SH-SY5Y (cell line): ENCODE data around the gene TMEM236.

ENCODE experiments used
- GATA2 ChIP-seq: IDR thresholded peaks from 2 replicates; pipeline ENCODE4 v1.6.1; 2011; ENCODE audit warnings: mild to moderate bottlenecking, low read depth, low read length
- GATA3 ChIP-seq: IDR thresholded peaks from 2 replicates; pipeline ENCODE4 v1.6.1; 2011; ENCODE audit warnings: low read depth, mild to moderate bottlenecking, low read length, moderate library complexity

DNA sequence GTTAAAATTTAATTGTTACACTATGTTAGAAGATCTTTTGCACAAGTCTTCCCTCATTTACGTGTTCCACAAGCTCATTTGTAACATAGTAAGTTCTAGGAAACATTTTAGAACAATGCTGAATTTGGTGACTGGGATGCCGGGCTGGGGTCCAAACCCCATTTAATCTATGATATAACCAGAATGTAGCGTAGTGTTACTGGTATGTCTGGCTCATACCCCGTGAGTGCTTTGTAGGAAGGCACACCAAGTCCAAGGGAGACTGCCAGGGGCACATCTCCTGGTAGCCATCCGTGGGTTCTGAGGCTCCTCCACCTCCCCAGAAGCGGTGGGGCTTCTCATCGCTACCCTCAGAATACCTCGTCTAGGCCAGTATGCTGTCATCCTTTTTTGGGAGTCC lies 21.3 kb upstream of the TMEM236 start:
- no peak for TF ChIP-seq GATA2
- no peak for TF ChIP-seq GATA3
